K562 (cell line): Measurements from ENCODE around the gene KAT6B. TPM values are rescaled to one million over a fixed set of nuclear protein-coding genes. Genes with fewer than 3 reads are reported as not detected.

Experiments
- ATAC-seq: fragments of 200-7000 bp; cut with Tn5 transposase; 3 replicates; pipeline ENCODE4 v1.9.1; 2020; ENCODE audit warnings: moderate library complexity
- BruUV-seq: library from RNA; stranded (reverse); fragments of 400-500 nt; replicated peaks from 2 replicates; lab custom pipeline; 2021; lab: Mats Ljungman, UMichigan
- CTCF ChIA-PET: fragments of 300-600 bp; formaldehyde crosslinking; extraction: SDS; loops from one replicate; lab custom pipeline; 2021; ENCODE audit warnings: low intra/inter-chr PET ratio; lab: Yijun Ruan, JAX
- POLR2A ChIA-PET: fragments of 300-600, 350-650 bp; sonication (Branson Sonifier 250); formaldehyde crosslinking; extraction: SDS; loops from one replicate; lab custom pipeline; 2021; ENCODE audit warnings: antibody characterized with exemption, inconsistent platforms; lab: Yijun Ruan, JAX
- DNase-seq, 4 experiments: peaks; one replicate each; pipeline versions ENCODE4 v3.0.0 to v3.0.0-alpha.2; 2011 to 2018; ENCODE audit warnings: low spot score in 3 of 4, mixed read lengths in 3 of 4; ENCODE audit errors: extremely low read depth in 1 of 4
- FAIRE-seq: peaks from 2 replicates; lab custom pipeline; 2011; peaks lifted over from hg19 to GRCh38; lab: Jason Lieb, UNC
- H2AFZ ChIP-seq: 2 replicates; pipeline ENCODE4 v1.6.0; 2011; ENCODE audit warnings: low read depth, low read length, control low read depth, inconsistent platforms
- H3K27ac ChIP-seq: fragments of 200-600 bp; 3 replicates; pipeline ENCODE4 v1.8.0; 2011; ENCODE audit warnings: low read depth, mild to moderate bottlenecking, control low read depth, inconsistent platforms, low read length, moderate library complexity, mixed read lengths; ENCODE audit errors: extremely low read depth
- H3K27me3 ChIP-seq, 2 experiments: fragments of 300-600 bp in 1 of 2; 2 replicates in 1 of 2; 3 replicates in 1 of 2; pipeline versions ENCODE4 v1.6.0 to v1.8.0; 2011; ENCODE audit warnings: inconsistent platforms in 2 of 2, low read length in 2 of 2, mild to moderate bottlenecking in 1 of 2, mixed read lengths in 1 of 2, moderate library complexity in 1 of 2; ENCODE audit not compliant: control insufficient read depth in 2 of 2, insufficient read depth in 2 of 2
- H3K36me3 ChIP-seq: fragments of 300-600 bp; 3 replicates; pipeline ENCODE4 v1.8.0; 2011; ENCODE audit warnings: mild to moderate bottlenecking, low read length, inconsistent platforms; ENCODE audit not compliant: control insufficient read depth, insufficient read depth
- H3K4me1 ChIP-seq, 2 experiments: fragments of 200-600 bp in 1 of 2; replicated peaks in 1 of 2; 2 replicates in 1 of 2; 3 replicates in 1 of 2; pipeline versions ENCODE4 v1.5.1 to v1.8.0; 2011; ENCODE audit warnings: inconsistent platforms in 2 of 2, low read length in 2 of 2, mild to moderate bottlenecking in 1 of 2, mixed read lengths in 1 of 2, moderate library complexity in 1 of 2; ENCODE audit not compliant: control insufficient read depth in 2 of 2, insufficient read depth in 2 of 2
- H3K4me2 ChIP-seq: 2 replicates; pipeline ENCODE4 v1.6.1; 2011; ENCODE audit warnings: low read length, control low read depth, inconsistent platforms, mixed read lengths; ENCODE audit not compliant: insufficient read depth
- H3K4me3 ChIP-seq: fragments of 200-600 bp; sonication (generic), shearing (Covaris generic); 2 replicates; pipeline ENCODE4 v1.5.1; 2016; ENCODE audit warnings: control low read depth, inconsistent platforms
- H3K79me2 ChIP-seq: fragments of 200-600 bp; 3 replicates; pipeline ENCODE4 v1.8.0; 2011; ENCODE audit warnings: low read length, inconsistent platforms; ENCODE audit not compliant: control insufficient read depth, insufficient read depth
- H3K9ac ChIP-seq, 2 experiments: 2 replicates each; pipeline versions ENCODE4 v1.6.0 to v1.6.1; 2011; ENCODE audit warnings: low read depth in 2 of 2, low read length in 2 of 2, control low read depth in 1 of 2, inconsistent platforms in 1 of 2, mild to moderate bottlenecking in 1 of 2, mixed read lengths in 1 of 2; ENCODE audit not compliant: insufficient read depth in 1 of 2
- H3K9me1 ChIP-seq: one replicate; pipeline ENCODE4 v1.6.0; 2011; ENCODE audit warnings: inconsistent platforms, mild to moderate bottlenecking, low read length, moderate library complexity; ENCODE audit not compliant: control insufficient read depth, insufficient read depth
- H3K9me3 ChIP-seq: replicated peaks from 2 replicates; pipeline ENCODE4 v1.5.1; 2011; ENCODE audit warnings: low read depth, low read length, inconsistent platforms; ENCODE audit not compliant: control insufficient read depth, insufficient read depth
- H4K20me1 ChIP-seq: replicated peaks from 2 replicates; pipeline ENCODE4 v1.6.1; 2011; ENCODE audit warnings: low read length, inconsistent platforms, mixed read lengths; ENCODE audit not compliant: control insufficient read depth, insufficient read depth
- ASH1L ChIP-seq: fragments of 450-650 bp; IDR thresholded peaks from 2 replicates; pipeline ENCODE4 v1.6.1; 2018; ENCODE audit warnings: borderline replicate concordance, mild to moderate bottlenecking, low read depth; ENCODE audit not compliant: partially characterized antibody
- BCOR ChIP-seq: fragments of 450-650 bp; IDR thresholded peaks from 2 replicates; pipeline ENCODE4 v1.6.1; 2016
- DIDO1 ChIP-seq: fragments of 450-650 bp; IDR thresholded peaks from 2 replicates; pipeline ENCODE4 v1.6.1; 2016; ENCODE audit warnings: low read depth, missing biosample characterization, missing genetic modification characterization
- ELF1 ChIP-seq: fragments of 200-800 bp; sonication (Bioruptor generic); IDR thresholded peaks from 2 replicates; pipeline ENCODE4 v1.6.1; 2016; ENCODE audit warnings: missing genetic modification characterization, missing compliant biosample characterization
- FOXA3 ChIP-seq, 2 experiments: fragments of 450-650 bp in 1 of 2; sonication (generic) in 1 of 2; formaldehyde crosslinking; IDR thresholded peaks in 1 of 2; conservative IDR thresholded peaks in 1 of 2; 2 replicates each; pipeline versions ENCODE4 v1.4.0 to v1.8.0; 2020 to 2022; ENCODE audit warnings: mild to moderate bottlenecking in 2 of 2, missing genetic modification reagents in 1 of 2
- FUS ChIP-seq: fragments of 200-400 bp; formaldehyde crosslinking; optimal IDR thresholded peaks from 2 replicates; pipeline ENCODE3; 2017; ENCODE audit warnings: low read depth, low read length
- GTF2B ChIP-seq: IDR thresholded peaks from 2 replicates; pipeline ENCODE4 v1.6.1; 2011; ENCODE audit not compliant: insufficient read length; ENCODE audit errors: extremely low read depth
- KLF13 ChIP-seq: fragments of 450-650 bp; IDR thresholded peaks from 2 replicates; pipeline ENCODE4 v1.6.1; 2016; ENCODE audit warnings: missing genetic modification characterization, low read depth, mild to moderate bottlenecking, missing compliant biosample characterization, moderate library complexity, borderline replicate concordance
- MAZ ChIP-seq, 2 experiments: fragments of 450-650 bp in 1 of 2; sonication (generic) in 1 of 2; formaldehyde crosslinking; IDR thresholded peaks in 1 of 2; conservative IDR thresholded peaks in 1 of 2; 2 replicates each; pipeline versions ENCODE4 v1.4.0 to v1.5.0; 2020; ENCODE audit warnings: mild to moderate bottlenecking in 1 of 2, missing genetic modification reagents in 1 of 2
- NUFIP1 ChIP-seq: fragments of 450-650 bp; IDR thresholded peaks from 2 replicates; pipeline ENCODE4 v1.6.1; 2018; ENCODE audit not compliant: partially characterized antibody
- TRIM24 ChIP-seq, 2 experiments: fragments of 450-650 bp; IDR thresholded peaks; 2 replicates each; pipeline ENCODE4 v1.6.1; 2016
- ZFP1 ChIP-seq: fragments of 450-650 bp; formaldehyde crosslinking; IDR thresholded peaks from 2 replicates; pipeline ENCODE4 v1.4.0; 2020; ENCODE audit warnings: mild to moderate bottlenecking, mixed read lengths
- ZKSCAN8 ChIP-seq: fragments of 200-800 bp; sonication (Bioruptor generic); IDR thresholded peaks from 2 replicates; pipeline ENCODE4 v1.6.1; 2016; ENCODE audit warnings: missing genetic modification characterization, missing compliant biosample characterization
- ZNF282 ChIP-seq: sonication (generic); formaldehyde crosslinking; IDR thresholded peaks from 2 replicates; pipeline ENCODE4 v1.8.1; 2023; ENCODE audit warnings: missing genetic modification reagents
- ZNF699 ChIP-seq: fragments of 250-450 bp; sonication (Bioruptor Pico); IDR thresholded peaks from 2 replicates; pipeline ENCODE4 v1.8.0; 2021; ENCODE audit warnings: mild to moderate bottlenecking, moderate library complexity; ENCODE audit not compliant: insufficient replicate concordance
- ZSCAN29 ChIP-seq: fragments of 450-650 bp; IDR thresholded peaks from 2 replicates; pipeline ENCODE4 v1.6.1; 2017
- WGBS: fragments of 100-300 bp; shearing (Covaris generic); methylation state at CpG from one replicate; pipeline ENCODE4 v1.1.6; 2016; ENCODE audit warnings: low coverage, mixed read lengths; ENCODE audit not compliant: insufficient coverage; ENCODE audit errors: missing lambda C conversion rate; 5-methylcytosine and 5-hydroxymethylcytosine counted together
- in situ Hi-C: fragments of 300-500 bp; cut with MboI; formaldehyde crosslinking; loops from 4 replicates; pipeline ENCODE4 v1.15.0; 2018; ENCODE audit warnings: inconsistent platforms, mixed read lengths
- intact Hi-C: fragments of 100-400 bp; cut with micrococcal nuclease; formaldehyde crosslinking; loops from 2 replicates; pipeline ENCODE4 v1.14.2; 2022
- polyA plus RNA-seq, 8 experiments: library from polyadenylated mRNA; depleted of rRNA in 4 of 8; stranded (reverse) in 5 of 8; unstranded in 3 of 8; fragments of >200 nt; fragmentation: Nextera tagmentation in 2 of 8; fragmentation: Illumina TruSeq in 1 of 8; extraction: Ambion mirVana in 2 of 8; extraction: Trizol in 1 of 8; gene quantifications; 2 replicates each; pipeline versions ENCODE4 v1.2.1 to v1.2.3, GENCODE V29; 2011 to 2014; ENCODE audit warnings: inconsistent platforms in 1 of 8, missing spikeins in 1 of 8
- total RNA-seq, 7 experiments: library from RNA; depleted of rRNA in 6 of 7; stranded (reverse); fragments of >200 nt in 6 of 7; fragmentation: Illumina TruSeq in 2 of 7; extraction: Trizol in 2 of 7; gene quantifications; 2 replicates each; pipeline versions ENCODE4 v1.2.1 to v1.2.3, GENCODE V29; 2011 to 2021; ENCODE audit warnings: low replicate concordance in 1 of 7
- TF ChIP-seq, protein P1 (sequence below): fragments of 450-650 bp; IDR thresholded peaks from 2 replicates; pipeline ENCODE4 v1.6.1; 2016
- TF ChIP-seq, protein P2 (sequence below): sonication (generic); formaldehyde crosslinking; IDR thresholded peaks from 2 replicates; pipeline ENCODE4 v1.8.0; 2022; ENCODE audit warnings: missing genetic modification reagents, mild to moderate bottlenecking, borderline replicate concordance

Gene KAT6B
- total and polyA plus RNA-seq, 9 of the 15 experiments (the other 6 are each of a cell fraction or from before 2014, with no cell fraction given): 1.4 to 9.2 (median 6.8) TPM

DNA sequence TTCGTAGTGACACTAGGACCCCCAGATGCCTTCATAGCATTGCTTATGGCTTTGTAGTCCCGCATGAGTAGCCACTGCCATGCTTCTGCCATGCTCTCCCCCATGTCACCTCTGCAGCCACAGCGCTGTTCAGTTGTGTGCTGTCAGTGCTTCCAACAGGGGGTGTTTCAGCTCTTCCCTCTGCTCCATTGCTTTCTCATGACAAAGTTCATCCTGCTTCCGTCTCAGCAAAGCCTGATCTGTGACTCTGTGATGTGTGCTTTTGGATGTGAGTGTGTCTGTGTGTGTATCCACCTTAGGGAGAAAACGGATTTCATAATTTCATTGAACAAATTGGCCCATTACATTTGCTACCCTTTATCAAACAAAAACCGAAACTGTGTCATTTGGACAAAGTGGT, 150.2 kb downstream of the KAT6B start (continued):
- TF ChIP-seq, protein P1, sequence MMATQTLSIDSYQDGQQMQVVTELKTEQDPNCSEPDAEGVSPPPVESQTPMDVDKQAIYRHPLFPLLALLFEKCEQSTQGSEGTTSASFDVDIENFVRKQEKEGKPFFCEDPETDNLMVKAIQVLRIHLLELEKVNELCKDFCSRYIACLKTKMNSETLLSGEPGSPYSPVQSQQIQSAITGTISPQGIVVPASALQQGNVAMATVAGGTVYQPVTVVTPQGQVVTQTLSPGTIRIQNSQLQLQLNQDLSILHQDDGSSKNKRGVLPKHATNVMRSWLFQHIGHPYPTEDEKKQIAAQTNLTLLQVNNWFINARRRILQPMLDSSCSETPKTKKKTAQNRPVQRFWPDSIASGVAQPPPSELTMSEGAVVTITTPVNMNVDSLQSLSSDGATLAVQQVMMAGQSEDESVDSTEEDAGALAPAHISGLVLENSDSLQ: no peak
- TF ChIP-seq ZKSCAN8: no peak
- TF ChIP-seq BCOR: no peak

DNA sequence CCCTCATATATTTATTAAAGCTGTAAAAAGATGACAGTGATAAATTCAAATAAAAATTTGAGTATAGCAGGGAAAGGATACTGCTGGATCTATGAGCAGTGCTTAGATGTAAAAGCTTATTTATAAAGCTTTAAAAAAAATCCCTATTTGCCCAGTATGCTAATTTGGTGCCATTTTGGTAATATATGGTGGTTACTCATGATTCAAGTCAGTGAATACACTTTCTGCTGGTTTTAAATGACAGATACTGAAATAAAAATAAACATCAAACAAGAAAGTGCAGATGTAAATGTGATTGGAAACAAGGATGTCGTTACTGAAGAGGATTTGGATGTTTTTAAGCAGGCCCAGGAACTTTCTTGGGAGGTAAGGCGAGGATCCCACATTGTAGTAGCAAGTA, 150.7 kb downstream of the KAT6B start:
- H3K9ac ChIP-seq: no peak overlapping the region
- in situ Hi-C loops (no loop called here), intact Hi-C loops (no loop called here)
- no peaks in the 10 kb centered on the region for H3K9me3 ChIP-seq
- H3K4me3 ChIP-seq: no peak overlapping the region
- H3K9me1 ChIP-seq: no peaks in the 10 kb centered on the region
- no peak overlapping the region for H2AFZ ChIP-seq
- CTCF ChIA-PET: no interaction called here
- H3K79me2 ChIP-seq: no peaks in the 10 kb centered on the region
- H4K20me1 ChIP-seq: no peaks in the 10 kb centered on the region
- H3K27me3 ChIP-seq: no peaks in the 10 kb centered on the region
- no peak for ATAC-seq
- 0 out of 3 replicates have a peak, but pooled peaks cover 5% of the 10 kb centered on the region for H3K36me3 ChIP-seq
- H3K27ac ChIP-seq: no peak overlapping the region
- no peaks in the 10 kb centered on the region for H3K4me1 ChIP-seq
- WGBS: 54% methylated on average over 2 of the region's 2 CpGs
- no TSS peak for BruUV-seq
- no peak for DNase-seq
- no peak for FAIRE-seq
- H3K4me2 ChIP-seq: no peak overlapping the region
- POLR2A ChIA-PET: no interaction called here
- TF ChIP-seq ZFP1 (no peak), ZSCAN29 (no peak), MAZ (CRISPR knock-in tag; conservative IDR thresholded peaks at IDR 0.05 in 1 of 2, IDR thresholded peaks at IDR 0.05 in 1 of 2) (no peak), ASH1L (no peak), DIDO1 (tag) (no peak), ZNF699 (CRISPR knock-in tag) (no peak), ELF1 (tag) (no peak), FOXA3 (CRISPR knock-in tag; conservative IDR thresholded peaks at IDR 0.05 in 1 of 2, IDR thresholded peaks at IDR 0.05 in 1 of 2) (no peak), TRIM24 (IDR thresholded peaks at IDR 0.05) (no peak), ZNF282 (CRISPR knock-in tag) (no peak), FUS (no peak), GTF2B (no peak), NUFIP1 (no peak), KLF13 (tag) (no peak)
- TF ChIP-seq, protein P2, sequence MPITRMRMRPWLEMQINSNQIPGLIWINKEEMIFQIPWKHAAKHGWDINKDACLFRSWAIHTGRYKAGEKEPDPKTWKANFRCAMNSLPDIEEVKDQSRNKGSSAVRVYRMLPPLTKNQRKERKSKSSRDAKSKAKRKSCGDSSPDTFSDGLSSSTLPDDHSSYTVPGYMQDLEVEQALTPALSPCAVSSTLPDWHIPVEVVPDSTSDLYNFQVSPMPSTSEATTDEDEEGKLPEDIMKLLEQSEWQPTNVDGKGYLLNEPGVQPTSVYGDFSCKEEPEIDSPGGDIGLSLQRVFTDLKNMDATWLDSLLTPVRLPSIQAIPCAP: no peak
